Smooth muscle cell (in vitro differentiated cells): ENCODE data around the gene SSTR1. TPM values are rescaled to one million over a fixed set of nuclear protein-coding genes. Genes with fewer than 3 reads are reported as not detected.

Source experiments
- DNase-seq: peaks from one replicate; lab custom pipeline; 2025; ENCODE audit not compliant: unreplicated experiment; lab: John Stamatoyannopoulos, UW
- H2AFZ ChIP-seq: fragments of 200-600 bp; sonication (generic); 2 replicates; pipeline ENCODE4 v1.6.0; 2016; ENCODE audit warnings: antibody characterized with exemption, low read depth, mild to moderate bottlenecking
- H3F3A ChIP-seq: fragments of 200-600 bp; sonication (generic); 2 replicates; pipeline ENCODE4 v1.6.0; 2017; ENCODE audit warnings: antibody characterized with exemption, low read depth
- H3K27ac ChIP-seq: fragments of 200-600 bp; sonication (generic); 2 replicates; pipeline ENCODE4 v1.5.1; 2016; ENCODE audit warnings: low read depth, mild to moderate bottlenecking
- H3K27me3 ChIP-seq: fragments of 200-600 bp; sonication (generic); 2 replicates; pipeline ENCODE4 v1.6.1; 2016; ENCODE audit warnings: low read depth, mild to moderate bottlenecking
- H3K36me3 ChIP-seq: fragments of 200-600 bp; sonication (generic); 2 replicates; pipeline ENCODE4 v1.5.1; 2016; ENCODE audit warnings: low read depth
- H3K4me1 ChIP-seq: fragments of 200-600 bp; sonication (generic); 2 replicates; pipeline ENCODE4 v1.5.1; 2016; ENCODE audit warnings: low read depth
- H3K4me2 ChIP-seq: fragments of 200-600 bp; sonication (generic); 2 replicates; pipeline ENCODE4 v1.6.0; 2016; ENCODE audit warnings: mild to moderate bottlenecking
- H3K4me3 ChIP-seq: fragments of 200-600 bp; sonication (generic); 2 replicates; pipeline ENCODE4 v1.5.1; 2016; ENCODE audit warnings: mild to moderate bottlenecking
- H3K79me2 ChIP-seq: fragments of 200-600 bp; sonication (generic); 2 replicates; pipeline ENCODE4 v1.6.0; 2016; ENCODE audit warnings: low read depth, mild to moderate bottlenecking
- H3K9ac ChIP-seq: fragments of 200-600 bp; sonication (generic); 2 replicates; pipeline ENCODE4 v1.6.0; 2016; ENCODE audit warnings: low read depth
- H3K9me3 ChIP-seq: fragments of 200-600 bp; sonication (generic); replicated peaks from 2 replicates; pipeline ENCODE4 v1.5.1; 2016; ENCODE audit warnings: low read depth
- H4K20me1 ChIP-seq: fragments of 200-600 bp; sonication (generic); 2 replicates; pipeline ENCODE4 v1.6.0; 2016; ENCODE audit warnings: low read depth
- CTCF ChIP-seq: fragments of 200-600 bp; sonication (generic); IDR thresholded peaks from 2 replicates; pipeline ENCODE4 v1.5.1; 2017; ENCODE audit warnings: borderline replicate concordance, mild to moderate bottlenecking, antibody characterized with exemption; ENCODE audit not compliant: insufficient read depth, poor library complexity, severe bottlenecking
- WGBS: methylation state at CpG from one replicate; pipeline ENCODE4 v1.1.7; 2016; ENCODE audit warnings: low lambda C conversion rate; 5-methylcytosine and 5-hydroxymethylcytosine counted together
- polyA plus RNA-seq: library from polyadenylated mRNA; unstranded; fragments of >200 nt; fragmentation: Nextera tagmentation; extraction: Ambion mirVana; gene quantifications from 2 replicates; pipeline ENCODE4 v1.2.1, GENCODE V29; 2016
- total RNA-seq: library from RNA; depleted of rRNA; stranded (reverse); fragments of >200 nt; gene quantifications from 2 replicates; pipeline ENCODE4 v1.2.3, GENCODE V29; 2014

SSTR1 gene
- total RNA-seq = 11.3 and 11.5 TPM in 2 replicates
- polyA plus RNA-seq = 12.3 and 12.6 TPM in 2 replicates

- DNase-seq = no peak
- H3K9ac ChIP-seq = no peak within 1 kb of the TSS
- peaks cover 11% of the 10 kb centered on the region for H3K27me3 ChIP-seq
- no peaks in the 10 kb centered on the region for H3K36me3 ChIP-seq
- peak within 1 kb of the TSS; percentile 65 for H3K4me3 ChIP-seq
- H3K4me2 ChIP-seq = peak within 1 kb of the TSS; percentile 96
- no peak for TF ChIP-seq CTCF
- H2AFZ ChIP-seq = peak within 1 kb of the TSS; percentile 75
- no peaks in the 10 kb centered on the region for H4K20me1 ChIP-seq
- no peak within 1 kb of the TSS for H3K27ac ChIP-seq
- H3K79me2 ChIP-seq = peaks cover 18% of the 10 kb centered on the region
- 6% methylated on average over 49 of the region's 49 CpGs for WGBS
- H3K4me1 ChIP-seq = peaks cover 10% of the 10 kb centered on the region
- H3F3A ChIP-seq = no peaks in the 10 kb centered on the region
- H3K9me3 ChIP-seq = no peaks in the 10 kb centered on the region
These were observed at the start of gene SSTR1 for GRCh38 chr14:38207736-38208617. Gene SSTR1, plus strand, starts transcription at chr14:38207904. Its CDS starts 1,486 bp downstream, at chr14:38209390.

- Histone ChIP-seq H3K4me3 (no peak overlapping the region), H4K20me1 (no peaks in the 10 kb centered on the region), H3K4me1 (no peaks in the 10 kb centered on the region), H3K9me3 (no peaks in the 10 kb centered on the region), H3K4me2 (no peak overlapping the region), H2AFZ (no peak overlapping the region), H3F3A (no peaks in the 10 kb centered on the region), H3K27me3 (no peaks in the 10 kb centered on the region), H3K27ac (no peak overlapping the region), H3K79me2 (no peaks in the 10 kb centered on the region), H3K36me3 (no peaks in the 10 kb centered on the region), H3K9ac (no peak overlapping the region)
- no peak for DNase-seq
- no peak for TF ChIP-seq CTCF
These were observed 49.2 kb upstream of the SSTR1 start for GRCh38 chr14:38158468-38158867.

GRCh38 chr14:38168416-38168815 is 39.3 kb upstream of the SSTR1 start:
- Histone ChIP-seq H3K4me3 (no peak overlapping the region), H4K20me1 (no peaks in the 10 kb centered on the region), H2AFZ (no peak overlapping the region), H3K36me3 (no peaks in the 10 kb centered on the region), H3K79me2 (no peaks in the 10 kb centered on the region), H3K9me3 (no peaks in the 10 kb centered on the region), H3K9ac (no peak overlapping the region), H3K27ac (no peak overlapping the region), H3K4me1 (no peaks in the 10 kb centered on the region), H3K4me2 (no peak overlapping the region), H3K27me3 (no peaks in the 10 kb centered on the region), H3F3A (no peaks in the 10 kb centered on the region)
- DNase-seq = no peak
- TF ChIP-seq CTCF = no peak
- WGBS = 77% methylated on average over 2 of the region's 2 CpGs

GRCh38 chr14:38171197-38171596 is 36.5 kb upstream of the SSTR1 start:
- DNase-seq = no peak
- Histone ChIP-seq H3K9me3 (no peaks in the 10 kb centered on the region), H3K4me1 (no peaks in the 10 kb centered on the region), H3K27me3 (no peaks in the 10 kb centered on the region), H4K20me1 (no peaks in the 10 kb centered on the region), H3K27ac (no peak overlapping the region), H3K36me3 (no peaks in the 10 kb centered on the region), H2AFZ (no peak overlapping the region), H3K4me3 (no peak overlapping the region), H3K79me2 (no peaks in the 10 kb centered on the region), H3K4me2 (no peak overlapping the region), H3K9ac (no peak overlapping the region), H3F3A (no peaks in the 10 kb centered on the region)
- 85% methylated on average over 2 of the region's 2 CpGs for WGBS
- no peak for TF ChIP-seq CTCF
